ENCODE results near the gene EVPLL.
A peak's percentile ranks its signal among the peaks of the same experiment; 100 is the strongest.

EVPLL gene

GRCh38 chr17:18339933-18340332, 37.6 kb upstream of the EVPLL start:
- Histone ChIP-seq H3K27me3 (ENCODE audit: insufficient read depth, poor library complexity, severe bottlenecking) (no peaks in the 10 kb centered on the region), H3K4me3 (replicated peaks; ENCODE audit: insufficient read depth, low read length) (no peak overlapping the region), H3K27ac (replicated peaks) (no peak overlapping the region)
- DNase-seq (ENCODE audit: low read depth in 1 of 2, low spot score in 1 of 2): no peak
- TF ChIP-seq SPI1 (IDR thresholded peaks at IDR 0.05; ENCODE audit: borderline replicate concordance, low read depth): no peak
- no peak for TF ChIP-seq POLR2AphosphoS5 (IDR thresholded peaks at IDR 0.05; ENCODE audit: low read depth)
- TF ChIP-seq, protein P1, sequence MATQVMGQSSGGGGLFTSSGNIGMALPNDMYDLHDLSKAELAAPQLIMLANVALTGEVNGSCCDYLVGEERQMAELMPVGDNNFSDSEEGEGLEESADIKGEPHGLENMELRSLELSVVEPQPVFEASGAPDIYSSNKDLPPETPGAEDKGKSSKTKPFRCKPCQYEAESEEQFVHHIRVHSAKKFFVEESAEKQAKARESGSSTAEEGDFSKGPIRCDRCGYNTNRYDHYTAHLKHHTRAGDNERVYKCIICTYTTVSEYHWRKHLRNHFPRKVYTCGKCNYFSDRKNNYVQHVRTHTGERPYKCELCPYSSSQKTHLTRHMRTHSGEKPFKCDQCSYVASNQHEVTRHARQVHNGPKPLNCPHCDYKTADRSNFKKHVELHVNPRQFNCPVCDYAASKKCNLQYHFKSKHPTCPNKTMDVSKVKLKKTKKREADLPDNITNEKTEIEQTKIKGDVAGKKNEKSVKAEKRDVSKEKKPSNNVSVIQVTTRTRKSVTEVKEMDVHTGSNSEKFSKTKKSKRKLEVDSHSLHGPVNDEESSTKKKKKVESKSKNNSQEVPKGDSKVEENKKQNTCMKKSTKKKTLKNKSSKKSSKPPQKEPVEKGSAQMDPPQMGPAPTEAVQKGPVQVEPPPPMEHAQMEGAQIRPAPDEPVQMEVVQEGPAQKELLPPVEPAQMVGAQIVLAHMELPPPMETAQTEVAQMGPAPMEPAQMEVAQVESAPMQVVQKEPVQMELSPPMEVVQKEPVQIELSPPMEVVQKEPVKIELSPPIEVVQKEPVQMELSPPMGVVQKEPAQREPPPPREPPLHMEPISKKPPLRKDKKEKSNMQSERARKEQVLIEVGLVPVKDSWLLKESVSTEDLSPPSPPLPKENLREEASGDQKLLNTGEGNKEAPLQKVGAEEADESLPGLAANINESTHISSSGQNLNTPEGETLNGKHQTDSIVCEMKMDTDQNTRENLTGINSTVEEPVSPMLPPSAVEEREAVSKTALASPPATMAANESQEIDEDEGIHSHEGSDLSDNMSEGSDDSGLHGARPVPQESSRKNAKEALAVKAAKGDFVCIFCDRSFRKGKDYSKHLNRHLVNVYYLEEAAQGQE (IDR thresholded peaks at IDR 0.05; ENCODE audit: insufficient replicate concordance, low read depth): no peak
- no peak for TF ChIP-seq GABPA (IDR thresholded peaks at IDR 0.05; ENCODE audit: low read depth)
- no peak for TF ChIP-seq CTCF (IDR thresholded peaks at IDR 0.05; ENCODE audit: insufficient read depth, low read length)

DNA sequence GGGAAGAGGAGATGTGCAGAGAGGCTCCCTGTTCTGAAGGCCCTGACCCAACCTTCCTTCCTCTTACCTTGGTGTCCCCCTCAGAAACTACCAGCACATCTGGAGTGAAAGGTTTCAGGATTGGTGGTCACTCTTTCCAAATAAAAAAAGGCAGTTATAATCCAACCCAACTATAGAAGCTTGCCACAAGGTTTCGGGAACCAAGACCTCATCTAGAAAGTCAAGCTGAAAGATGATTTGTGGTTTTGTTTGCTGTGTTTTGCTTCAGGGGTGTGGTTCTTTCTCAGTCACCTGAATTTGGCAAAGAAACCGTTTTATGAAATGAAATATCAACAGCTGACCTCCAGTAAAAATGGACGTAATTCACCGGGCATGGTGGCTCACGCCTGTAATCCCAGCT, 33.6 kb upstream of the EVPLL start:
- H3K4me3 ChIP-seq (replicated peaks; ENCODE audit: insufficient read depth, low read length): no peak overlapping the region
- no peaks in the 10 kb centered on the region for H3K27me3 ChIP-seq (ENCODE audit: insufficient read depth, poor library complexity, severe bottlenecking)
- TF ChIP-seq, protein P1 (IDR thresholded peaks at IDR 0.05; ENCODE audit: insufficient replicate concordance, low read depth): no peak
- no peak for TF ChIP-seq POLR2AphosphoS5 (IDR thresholded peaks at IDR 0.05; ENCODE audit: low read depth)
- H3K27ac ChIP-seq (replicated peaks): no peak overlapping the region
- no peak for DNase-seq (ENCODE audit: low read depth in 1 of 2, low spot score in 1 of 2)

DNA sequence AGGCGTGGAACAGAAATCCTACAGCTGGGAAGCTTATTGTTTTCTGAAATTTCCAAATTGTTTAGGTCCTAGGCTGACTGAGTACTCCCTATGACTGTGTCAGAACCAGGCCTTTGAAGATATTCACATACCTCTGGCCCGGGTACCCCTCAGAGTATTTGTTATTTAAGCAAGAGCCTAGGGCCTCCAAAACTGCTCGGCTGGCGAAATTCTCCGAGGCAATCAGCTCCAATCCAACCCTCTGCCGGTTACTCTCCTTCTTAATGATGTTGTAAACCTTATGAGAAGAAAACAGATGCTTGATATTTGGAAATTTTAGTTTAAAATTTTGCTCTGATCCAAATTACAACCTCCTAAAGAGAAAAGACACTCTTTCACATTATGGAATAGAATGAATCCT, 24.0 kb upstream of the EVPLL start:
- H3K27me3 ChIP-seq (ENCODE audit: insufficient read depth, poor library complexity, severe bottlenecking): no peaks in the 10 kb centered on the region
- no peak overlapping the region for H3K4me3 ChIP-seq (replicated peaks; ENCODE audit: insufficient read depth, low read length)
- DNase-seq (ENCODE audit: low read depth in 1 of 2, low spot score in 1 of 2): no peak
- H3K27ac ChIP-seq (replicated peaks): no peak overlapping the region
- TF ChIP-seq SPI1 (IDR thresholded peaks at IDR 0.05; ENCODE audit: borderline replicate concordance, low read depth) (no peak), POLR2AphosphoS5 (IDR thresholded peaks at IDR 0.05; ENCODE audit: low read depth) (no peak), GABPA (IDR thresholded peaks at IDR 0.05; ENCODE audit: low read depth) (no peak), CTCF (IDR thresholded peaks at IDR 0.05; ENCODE audit: insufficient read depth, low read length) (no peak)
- TF ChIP-seq, protein P1 (IDR thresholded peaks at IDR 0.05; ENCODE audit: insufficient replicate concordance, low read depth): no peak

DNA sequence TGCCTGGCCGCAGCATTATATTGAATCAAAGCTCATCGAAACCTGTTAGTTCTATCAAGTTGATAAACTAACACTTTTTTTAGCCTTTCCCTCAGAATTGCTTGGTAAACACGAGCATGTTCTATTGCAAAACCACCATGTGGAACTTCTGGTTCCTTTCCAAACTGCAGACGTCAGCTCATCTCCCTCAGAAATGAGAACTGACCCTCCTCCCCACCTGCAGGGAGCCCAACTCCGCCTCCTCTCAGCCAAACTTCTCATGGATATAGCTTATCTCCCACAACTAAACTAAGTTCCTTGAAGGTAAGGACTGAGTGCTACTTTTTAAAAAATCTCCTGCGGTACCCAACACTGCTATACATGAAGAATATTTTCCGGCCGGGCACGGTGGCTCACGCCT, 21.0 kb upstream of the EVPLL start:
- TF ChIP-seq, protein P1 (IDR thresholded peaks at IDR 0.05; ENCODE audit: insufficient replicate concordance, low read depth): no peak
- TF ChIP-seq POLR2AphosphoS5 (IDR thresholded peaks at IDR 0.05; ENCODE audit: low read depth) (no peak), GABPA (IDR thresholded peaks at IDR 0.05; ENCODE audit: low read depth) (no peak), CTCF (IDR thresholded peaks at IDR 0.05; ENCODE audit: insufficient read depth, low read length) (no peak), SPI1 (IDR thresholded peaks at IDR 0.05; ENCODE audit: borderline replicate concordance, low read depth) (no peak)
- no peak overlapping the region for H3K27ac ChIP-seq (replicated peaks)
- DNase-seq (ENCODE audit: low read depth in 1 of 2, low spot score in 1 of 2): peak in 1 of 2 experiments; percentile 38
- no peaks in the 10 kb centered on the region for H3K27me3 ChIP-seq (ENCODE audit: insufficient read depth, poor library complexity, severe bottlenecking)
- no peak overlapping the region for H3K4me3 ChIP-seq (replicated peaks; ENCODE audit: insufficient read depth, low read length)

Measured in HL-60 (cell line).